Adrenal gland (tissue), 12 donors: ENCODE data around the gene ZC2HC1B. TPM values are rescaled to one million over a fixed set of nuclear protein-coding genes. Genes with fewer than 3 reads are reported as not detected.
"Not testable (repeated sequence)": the region's sequence is repeated elsewhere in the genome, so short reads cannot be mapped to it uniquely, and the experiment has no call there.

Experiments
- DNase-seq, 7 donors: peaks; one replicate each; pipeline ENCODE4 v3.0.0-alpha.2; 2019 to 2020
- H3K27ac ChIP-seq, 5 donors: fragments of 200-600 bp; sonication (generic) in 4 of 5; 1 replicate in 3 of 5; 2 replicates in 2 of 5; pipeline versions ENCODE4 v1.5.1 to v1.8.0; 2016 to 2020; ENCODE audit warnings: mild to moderate bottlenecking in 1 of 5
- H3K27me3 ChIP-seq: fragments of 200-600 bp; 2 replicates; pipeline ENCODE4 v1.8.0; 2021
- H3K36me3 ChIP-seq, 2 donors: fragments of 200-600 bp; replicated peaks in 1 of 2; 1 replicate in 1 of 2; 2 replicates in 1 of 2; pipeline versions ENCODE4 v1.5.1 to v1.8.0; 2018 to 2022
- H3K4me1 ChIP-seq, 2 donors: fragments of 200-600 bp; replicated peaks in 1 of 2; 1 replicate in 1 of 2; 2 replicates in 1 of 2; pipeline versions ENCODE4 v1.5.1 to v1.8.0; 2018 to 2021
- H3K4me3 ChIP-seq, 4 donors: fragments of 200-600 bp; sonication (generic) in 3 of 4; one replicate each; pipeline ENCODE4 v1.5.1; 2016 to 2018
- H3K9me3 ChIP-seq, 3 donors: fragments of 200-600 bp; sonication (generic) in 1 of 3; replicated peaks in 1 of 3; 1 replicate in 2 of 3; 2 replicates in 1 of 3; pipeline versions ENCODE4 v1.5.1 to v1.8.0; 2016 to 2021
- CTCF ChIP-seq, 6 experiments: fragments of 450-650 bp in 4 of 6; fragments of 200-600 bp in 2 of 6; sonication (generic) in 1 of 6; IDR thresholded peaks; 1 replicate in 5 of 6; 2 replicates in 1 of 6; pipeline versions ENCODE4 v1.5.1 to v1.8.0; 2016 to 2021; ENCODE audit warnings: antibody characterized with exemption in 6 of 6, mild to moderate bottlenecking in 2 of 6, moderate library complexity in 1 of 6
- POLR2A ChIP-seq, 2 donors: fragments of 450-650 bp; IDR thresholded peaks; one replicate each; pipeline ENCODE4 v1.6.1; 2017; ENCODE audit warnings: antibody characterized with exemption in 2 of 2, mild to moderate bottlenecking in 2 of 2, moderate library complexity in 1 of 2
- WGBS, 4 donors: extraction: QIAGEN DNeasy Blood & Tissue Kit in 2 of 4; methylation state at CpG; one replicate each; pipeline versions ENCODE4 v1.1.5 to v1.1.7; 2013 to 2017; 5-methylcytosine and 5-hydroxymethylcytosine counted together
- intact Hi-C, 2 donors: fragments of 100-400 bp; cut with DNase I; formaldehyde crosslinking; loops; one replicate each; pipeline versions ENCODE4 v1.14.1 to v1.15.0; 2022 to 2023
- polyA plus RNA-seq, 3 donors: library from polyadenylated mRNA; stranded (reverse); fragments of 200-250 nt in 2 of 3; fragments of 350-450 nt in 1 of 3; fragmentation: Illumina TruSeq in 1 of 3; extraction: RNeasy Lipid Tissue Mini Kit (QIAGEN cat#74804) in 1 of 3; gene quantifications; one replicate each; pipeline ENCODE4 v1.2.3, GENCODE V29; 2013 to 2014
- total RNA-seq, 9 donors: library from RNA; depleted of rRNA in 4 of 9; stranded (reverse); fragments of >200 nt in 4 of 9; fragments of 120-200 nt in 1 of 9; fragmentation: NEBNext Ultra II Directional in 1 of 9; extraction: Animal tissue kit (Norgen Biotek cat#: 25700) in 1 of 9; gene quantifications; one replicate each; pipeline versions ENCODE4 v1.1.0 to v1.2.4, GENCODE V29; 2013 to 2023
- donor health status: healthy with polysubstance abuse.
- donor health status: Bipolar disorder and iron deficiency.
- donor health status: DM: yes; HTN: yes; CAD: no.
- donor health status: DM: no; HTN: no; CAD: no.
- donor health status: DM: no; HTN: no; CAD: no.
- donor health status: DM: yes; HTN: yes; CAD: no.

The ZC2HC1B gene
- total and polyA plus RNA-seq, 12 donors = 0.32 to 1.0 TPM; not detected in 10

- Histone ChIP-seq H3K36me3 (peaks cover 0 to 74% of the 10 kb centered on the region in 2 donors), H3K9me3 (no peaks in the 10 kb centered on the region), H3K27ac (no peak overlapping the region), H3K4me1 (no peaks in the 10 kb centered on the region), H3K27me3 (no peaks in the 10 kb centered on the region), H3K4me3 (no peak overlapping the region)
- TF ChIP-seq CTCF (IDR thresholded peaks at IDR 0.05) (no peak), POLR2A (IDR thresholded peaks at IDR 0.05) (no peak)
- WGBS, 4 donors = 97 to 98% (median 98%) methylated on average over 5 of the region's 5 CpGs
- intact Hi-C loops = no loop called here
- no peak for DNase-seq
Observed at GRCh38 chr6:143857651-143858050, 6.6 kb upstream of the ZC2HC1B start.

GRCh38 chr6:143859891-143860660 is 4.2 kb upstream of the ZC2HC1B start:
- DNase-seq = no peak
- Histone ChIP-seq H3K4me3 (no peak overlapping the region), H3K4me1 (no peaks in the 10 kb centered on the region), H3K27ac (no peak overlapping the region), H3K36me3 (peaks cover 0 to 81% of the 10 kb centered on the region in 2 donors), H3K9me3 (no peaks in the 10 kb centered on the region), H3K27me3 (no peaks in the 10 kb centered on the region)
- TF ChIP-seq POLR2A (IDR thresholded peaks at IDR 0.05) (no peak), CTCF (IDR thresholded peaks at IDR 0.05) (no peak)
- intact Hi-C loops = no loop called here
- 94 to 98% (median 96%) methylated on average over 3 of the region's 3 CpGs for WGBS, 4 donors

DNA sequence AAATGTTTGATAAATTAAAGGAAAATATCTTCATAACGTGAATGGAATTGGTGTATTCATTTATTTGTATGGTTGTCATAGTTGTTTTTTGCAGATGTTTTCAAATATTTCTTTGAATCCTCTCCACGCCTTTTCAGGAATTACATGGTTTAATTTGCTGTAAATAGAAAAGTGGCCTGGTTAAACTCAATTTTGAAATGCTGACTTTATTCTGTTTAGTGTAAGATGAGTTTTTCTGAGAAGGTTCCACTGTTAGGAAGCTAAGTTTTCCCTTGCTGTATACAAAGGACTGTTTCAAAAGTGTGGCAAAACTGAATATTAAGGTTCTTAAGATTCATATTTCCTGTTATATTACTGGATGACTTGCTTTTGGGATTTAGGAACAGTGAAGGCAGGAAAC is 503 bp upstream of the ZC2HC1B start:
- H3K4me1 ChIP-seq = no peaks in the 10 kb centered on the region
- no peak overlapping the region for H3K27ac ChIP-seq
- TF ChIP-seq CTCF (IDR thresholded peaks at IDR 0.05) (no peak), POLR2A (IDR thresholded peaks at IDR 0.05) (no peak)
- H3K36me3 ChIP-seq = peaks cover 0 to 49% of the 10 kb centered on the region in 2 donors
- no peaks in the 10 kb centered on the region for H3K9me3 ChIP-seq
- 89 to 96% (median 94%) methylated on average over 2 of the region's 2 CpGs for WGBS, 4 donors
- intact Hi-C loops = no loop called here
- no peaks in the 10 kb centered on the region for H3K27me3 ChIP-seq
- H3K4me3 ChIP-seq = no peak overlapping the region
- DNase-seq = no peak

GRCh38 chr6:143867236-143867635 is 3.0 kb downstream of the ZC2HC1B start:
- intact Hi-C loops = no loop called here
- Histone ChIP-seq H3K27ac (no peak overlapping the region), H3K4me3 (no peak overlapping the region), H3K9me3 (no peaks in the 10 kb centered on the region), H3K36me3 (peaks cover 0 to 16% of the 10 kb centered on the region in 2 donors), H3K4me1 (no peaks in the 10 kb centered on the region), H3K27me3 (no peaks in the 10 kb centered on the region)
- no peak for TF ChIP-seq CTCF (IDR thresholded peaks at IDR 0.05)
- TF ChIP-seq POLR2A (IDR thresholded peaks at IDR 0.05) = no peak
- no peak for DNase-seq

GRCh38 chr6:143868808-143869207 is 4.5 kb downstream of the ZC2HC1B start:
- H3K9me3 ChIP-seq, H3K27me3 ChIP-seq, DNase-seq, H3K4me3 ChIP-seq, H3K27ac ChIP-seq, intact Hi-C loops, H3K36me3 ChIP-seq, H3K4me1 ChIP-seq: not testable (repeated sequence)
- WGBS, 4 donors = 89 to 98% (median 96%) methylated on average over 3 of the region's 3 CpGs

DNA sequence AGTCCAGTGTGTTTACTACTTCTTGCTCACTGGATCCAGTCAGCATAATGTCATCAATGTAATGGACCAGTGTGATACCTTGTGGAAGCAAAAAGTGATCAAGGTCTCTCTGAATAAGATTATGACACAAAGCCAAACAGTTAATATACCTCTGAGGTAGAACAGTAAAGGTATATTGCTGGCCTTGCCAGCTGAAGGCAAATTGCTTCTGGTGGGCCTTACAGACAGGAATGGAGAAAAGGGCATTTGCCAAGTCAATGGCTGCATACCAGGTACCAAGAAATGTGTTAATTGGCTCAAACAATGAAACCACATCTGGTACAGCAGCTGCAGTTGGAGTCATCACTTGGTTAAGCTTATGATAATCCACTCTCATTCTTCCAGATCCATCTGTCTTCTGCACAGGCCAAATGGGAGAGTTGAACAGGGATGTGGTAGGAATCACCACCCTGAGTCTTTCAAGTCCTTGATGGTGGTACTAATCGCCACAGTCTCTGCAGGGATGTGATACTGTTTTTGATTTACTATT is 7.0 kb downstream of the ZC2HC1B start:
- intact Hi-C loops, H3K27me3 ChIP-seq, DNase-seq, H3K36me3 ChIP-seq, H3K4me3 ChIP-seq, H3K4me1 ChIP-seq, H3K9me3 ChIP-seq, H3K27ac ChIP-seq: not testable (repeated sequence)
- WGBS, 4 donors = 86 to 96% (median 91%) methylated on average over 1 of the region's 1 CpG
